ENCODE measurements around the gene BRF1. TPM values are rescaled to one million over a fixed set of nuclear protein-coding genes. Genes with fewer than 3 reads are reported as not detected.

Gene BRF1
- total RNA-seq, 1 experiment from 2014 or later, result 26.4 TPM

DNA sequence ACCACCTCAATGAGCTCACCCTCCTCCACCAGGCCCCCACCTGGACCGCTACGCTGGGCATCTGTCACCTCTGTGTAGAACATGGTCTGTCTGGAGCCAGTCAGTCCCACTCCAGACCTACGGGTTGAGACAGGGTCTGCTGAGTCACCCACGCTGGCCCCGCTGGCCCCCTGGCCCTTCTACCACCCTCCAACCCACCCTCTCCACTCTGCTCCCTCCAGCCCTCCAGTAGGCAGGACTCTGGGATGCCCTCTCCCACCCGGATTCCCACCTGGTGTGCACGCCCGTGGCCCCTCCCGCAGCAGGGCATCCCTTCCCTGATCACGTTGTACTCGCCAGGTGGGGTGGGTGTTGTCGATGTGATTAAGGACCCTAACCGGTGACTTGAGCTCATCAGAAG, 127.7 kb downstream of the BRF1 start (continued):
- no peak for TF ChIP-seq FOXJ3 (CRISPR knock-in tag; IDR thresholded peaks at IDR 0.05; ENCODE audit: borderline replicate concordance)
- no peak for TF ChIP-seq SP1 (CRISPR knock-in tag; conservative IDR thresholded peaks at IDR 0.05)
- TF ChIP-seq, protein P1, sequence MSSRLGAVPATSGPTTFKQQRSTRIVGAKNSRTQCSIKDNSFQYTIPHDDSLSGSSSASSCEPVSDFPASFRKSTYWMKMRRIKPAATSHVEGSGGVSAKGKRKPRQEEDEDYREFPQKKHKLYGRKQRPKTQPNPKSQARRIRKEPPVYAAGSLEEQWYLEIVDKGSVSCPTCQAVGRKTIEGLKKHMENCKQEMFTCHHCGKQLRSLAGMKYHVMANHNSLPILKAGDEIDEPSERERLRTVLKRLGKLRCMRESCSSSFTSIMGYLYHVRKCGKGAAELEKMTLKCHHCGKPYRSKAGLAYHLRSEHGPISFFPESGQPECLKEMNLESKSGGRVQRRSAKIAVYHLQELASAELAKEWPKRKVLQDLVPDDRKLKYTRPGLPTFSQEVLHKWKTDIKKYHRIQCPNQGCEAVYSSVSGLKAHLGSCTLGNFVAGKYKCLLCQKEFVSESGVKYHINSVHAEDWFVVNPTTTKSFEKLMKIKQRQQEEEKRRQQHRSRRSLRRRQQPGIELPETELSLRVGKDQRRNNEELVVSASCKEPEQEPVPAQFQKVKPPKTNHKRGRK (CRISPR knock-in tag; IDR thresholded peaks at IDR 0.05; ENCODE audit: borderline replicate concordance), result no peak
- TF ChIP-seq, protein P2, sequence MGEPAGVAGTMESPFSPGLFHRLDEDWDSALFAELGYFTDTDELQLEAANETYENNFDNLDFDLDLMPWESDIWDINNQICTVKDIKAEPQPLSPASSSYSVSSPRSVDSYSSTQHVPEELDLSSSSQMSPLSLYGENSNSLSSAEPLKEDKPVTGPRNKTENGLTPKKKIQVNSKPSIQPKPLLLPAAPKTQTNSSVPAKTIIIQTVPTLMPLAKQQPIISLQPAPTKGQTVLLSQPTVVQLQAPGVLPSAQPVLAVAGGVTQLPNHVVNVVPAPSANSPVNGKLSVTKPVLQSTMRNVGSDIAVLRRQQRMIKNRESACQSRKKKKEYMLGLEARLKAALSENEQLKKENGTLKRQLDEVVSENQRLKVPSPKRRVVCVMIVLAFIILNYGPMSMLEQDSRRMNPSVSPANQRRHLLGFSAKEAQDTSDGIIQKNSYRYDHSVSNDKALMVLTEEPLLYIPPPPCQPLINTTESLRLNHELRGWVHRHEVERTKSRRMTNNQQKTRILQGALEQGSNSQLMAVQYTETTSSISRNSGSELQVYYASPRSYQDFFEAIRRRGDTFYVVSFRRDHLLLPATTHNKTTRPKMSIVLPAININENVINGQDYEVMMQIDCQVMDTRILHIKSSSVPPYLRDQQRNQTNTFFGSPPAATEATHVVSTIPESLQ (CRISPR knock-in tag; IDR thresholded peaks at IDR 0.05), result no peak
- no peak for TF ChIP-seq NR3C1 (CRISPR knock-in tag; conservative IDR thresholded peaks at IDR 0.05; ENCODE audit: low read depth)
- TF ChIP-seq RORB (CRISPR knock-in tag; IDR thresholded peaks at IDR 0.05), result no peak
- TF ChIP-seq NFE2L1 (CRISPR knock-in tag; IDR thresholded peaks at IDR 0.05), result no peak
- no peak for TF ChIP-seq CBFB (CRISPR knock-in tag; IDR thresholded peaks at IDR 0.05; ENCODE audit: low read depth)
- no peak for TF ChIP-seq ETV6 (CRISPR knock-in tag; IDR thresholded peaks at IDR 0.05)

DNA sequence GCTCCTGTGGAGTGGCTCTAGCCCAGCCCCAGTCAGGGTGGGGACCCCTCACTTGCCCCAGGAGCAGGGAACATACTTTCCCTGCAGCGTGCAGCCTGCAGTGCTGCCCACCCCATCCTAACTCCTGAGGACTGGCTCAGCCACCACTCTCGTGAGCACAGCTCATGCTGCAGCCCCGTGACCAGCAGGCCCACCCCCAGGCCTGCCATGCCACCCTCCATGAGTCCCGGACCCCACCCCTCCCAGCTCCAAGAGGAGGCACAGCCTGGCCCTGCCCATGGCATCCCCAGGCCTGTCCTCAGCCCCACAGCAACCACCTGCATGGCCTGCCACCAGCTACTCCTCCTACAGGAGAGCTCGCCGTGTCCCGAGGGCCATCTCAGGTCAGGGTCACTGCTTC, 128.3 kb downstream of the BRF1 start:
- H3K27ac Mint-ChIP-seq, result no peak overlapping the region
- no peaks in the 10 kb centered on the region for H3K36me3 Mint-ChIP-seq
- H3K27me3 Mint-ChIP-seq (ENCODE audit: low read depth), result peaks cover 7% of the 10 kb centered on the region; the same call in 1 of the 2 replicates
- DNase-seq (ENCODE audit: low spot score) (no peak), ATAC-seq (no peak)
- ChIA-PET CTCF (interaction anchor here (6.6 to 7.4 kb wide), 2 partner anchors 10 to 82 kb away, joined by 36 to 107 read pairs; partner anchors contain the start of gene NUDT14), POLR2A (no interaction called here)
- no peaks in the 10 kb centered on the region for H3K4me1 Mint-ChIP-seq
- no peaks in the 10 kb centered on the region for H3K9me3 Mint-ChIP-seq
- no peak overlapping the region for H3K4me3 Mint-ChIP-seq
- TF ChIP-seq, protein P3, sequence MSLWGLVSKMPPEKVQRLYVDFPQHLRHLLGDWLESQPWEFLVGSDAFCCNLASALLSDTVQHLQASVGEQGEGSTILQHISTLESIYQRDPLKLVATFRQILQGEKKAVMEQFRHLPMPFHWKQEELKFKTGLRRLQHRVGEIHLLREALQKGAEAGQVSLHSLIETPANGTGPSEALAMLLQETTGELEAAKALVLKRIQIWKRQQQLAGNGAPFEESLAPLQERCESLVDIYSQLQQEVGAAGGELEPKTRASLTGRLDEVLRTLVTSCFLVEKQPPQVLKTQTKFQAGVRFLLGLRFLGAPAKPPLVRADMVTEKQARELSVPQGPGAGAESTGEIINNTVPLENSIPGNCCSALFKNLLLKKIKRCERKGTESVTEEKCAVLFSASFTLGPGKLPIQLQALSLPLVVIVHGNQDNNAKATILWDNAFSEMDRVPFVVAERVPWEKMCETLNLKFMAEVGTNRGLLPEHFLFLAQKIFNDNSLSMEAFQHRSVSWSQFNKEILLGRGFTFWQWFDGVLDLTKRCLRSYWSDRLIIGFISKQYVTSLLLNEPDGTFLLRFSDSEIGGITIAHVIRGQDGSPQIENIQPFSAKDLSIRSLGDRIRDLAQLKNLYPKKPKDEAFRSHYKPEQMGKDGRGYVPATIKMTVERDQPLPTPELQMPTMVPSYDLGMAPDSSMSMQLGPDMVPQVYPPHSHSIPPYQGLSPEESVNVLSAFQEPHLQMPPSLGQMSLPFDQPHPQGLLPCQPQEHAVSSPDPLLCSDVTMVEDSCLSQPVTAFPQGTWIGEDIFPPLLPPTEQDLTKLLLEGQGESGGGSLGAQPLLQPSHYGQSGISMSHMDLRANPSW (CRISPR knock-in tag; conservative IDR thresholded peaks at IDR 0.05; ENCODE audit: low read depth), result no peak
- TF ChIP-seq JAZF1 (CRISPR knock-in tag; IDR thresholded peaks at IDR 0.05), result no peak
- TF ChIP-seq HMGA2 (CRISPR knock-in tag; IDR thresholded peaks at IDR 0.05), result no peak
- TF ChIP-seq, protein P4, sequence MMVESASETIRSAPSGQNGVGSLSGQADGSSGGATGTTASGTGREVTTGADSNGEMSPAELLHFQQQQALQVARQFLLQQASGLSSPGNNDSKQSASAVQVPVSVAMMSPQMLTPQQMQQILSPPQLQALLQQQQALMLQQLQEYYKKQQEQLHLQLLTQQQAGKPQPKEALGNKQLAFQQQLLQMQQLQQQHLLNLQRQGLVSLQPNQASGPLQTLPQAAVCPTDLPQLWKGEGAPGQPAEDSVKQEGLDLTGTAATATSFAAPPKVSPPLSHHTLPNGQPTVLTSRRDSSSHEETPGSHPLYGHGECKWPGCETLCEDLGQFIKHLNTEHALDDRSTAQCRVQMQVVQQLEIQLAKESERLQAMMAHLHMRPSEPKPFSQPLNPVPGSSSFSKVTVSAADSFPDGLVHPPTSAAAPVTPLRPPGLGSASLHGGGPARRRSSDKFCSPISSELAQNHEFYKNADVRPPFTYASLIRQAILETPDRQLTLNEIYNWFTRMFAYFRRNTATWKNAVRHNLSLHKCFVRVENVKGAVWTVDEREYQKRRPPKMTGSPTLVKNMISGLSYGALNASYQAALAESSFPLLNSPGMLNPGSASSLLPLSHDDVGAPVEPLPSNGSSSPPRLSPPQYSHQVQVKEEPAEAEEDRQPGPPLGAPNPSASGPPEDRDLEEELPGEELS (CRISPR knock-in tag; IDR thresholded peaks at IDR 0.05), result no peak
- TF ChIP-seq, protein P5, sequence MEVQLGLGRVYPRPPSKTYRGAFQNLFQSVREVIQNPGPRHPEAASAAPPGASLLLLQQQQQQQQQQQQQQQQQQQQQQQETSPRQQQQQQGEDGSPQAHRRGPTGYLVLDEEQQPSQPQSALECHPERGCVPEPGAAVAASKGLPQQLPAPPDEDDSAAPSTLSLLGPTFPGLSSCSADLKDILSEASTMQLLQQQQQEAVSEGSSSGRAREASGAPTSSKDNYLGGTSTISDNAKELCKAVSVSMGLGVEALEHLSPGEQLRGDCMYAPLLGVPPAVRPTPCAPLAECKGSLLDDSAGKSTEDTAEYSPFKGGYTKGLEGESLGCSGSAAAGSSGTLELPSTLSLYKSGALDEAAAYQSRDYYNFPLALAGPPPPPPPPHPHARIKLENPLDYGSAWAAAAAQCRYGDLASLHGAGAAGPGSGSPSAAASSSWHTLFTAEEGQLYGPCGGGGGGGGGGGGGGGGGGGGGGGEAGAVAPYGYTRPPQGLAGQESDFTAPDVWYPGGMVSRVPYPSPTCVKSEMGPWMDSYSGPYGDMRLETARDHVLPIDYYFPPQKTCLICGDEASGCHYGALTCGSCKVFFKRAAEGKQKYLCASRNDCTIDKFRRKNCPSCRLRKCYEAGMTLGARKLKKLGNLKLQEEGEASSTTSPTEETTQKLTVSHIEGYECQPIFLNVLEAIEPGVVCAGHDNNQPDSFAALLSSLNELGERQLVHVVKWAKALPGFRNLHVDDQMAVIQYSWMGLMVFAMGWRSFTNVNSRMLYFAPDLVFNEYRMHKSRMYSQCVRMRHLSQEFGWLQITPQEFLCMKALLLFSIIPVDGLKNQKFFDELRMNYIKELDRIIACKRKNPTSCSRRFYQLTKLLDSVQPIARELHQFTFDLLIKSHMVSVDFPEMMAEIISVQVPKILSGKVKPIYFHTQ (CRISPR knock-in tag; IDR thresholded peaks at IDR 0.05), result no peak
- no peak for TF ChIP-seq GABPB1 (CRISPR knock-in tag; IDR thresholded peaks at IDR 0.05)
- TF ChIP-seq, protein P2 (CRISPR knock-in tag; IDR thresholded peaks at IDR 0.05), result no peak
- TF ChIP-seq, protein P6, sequence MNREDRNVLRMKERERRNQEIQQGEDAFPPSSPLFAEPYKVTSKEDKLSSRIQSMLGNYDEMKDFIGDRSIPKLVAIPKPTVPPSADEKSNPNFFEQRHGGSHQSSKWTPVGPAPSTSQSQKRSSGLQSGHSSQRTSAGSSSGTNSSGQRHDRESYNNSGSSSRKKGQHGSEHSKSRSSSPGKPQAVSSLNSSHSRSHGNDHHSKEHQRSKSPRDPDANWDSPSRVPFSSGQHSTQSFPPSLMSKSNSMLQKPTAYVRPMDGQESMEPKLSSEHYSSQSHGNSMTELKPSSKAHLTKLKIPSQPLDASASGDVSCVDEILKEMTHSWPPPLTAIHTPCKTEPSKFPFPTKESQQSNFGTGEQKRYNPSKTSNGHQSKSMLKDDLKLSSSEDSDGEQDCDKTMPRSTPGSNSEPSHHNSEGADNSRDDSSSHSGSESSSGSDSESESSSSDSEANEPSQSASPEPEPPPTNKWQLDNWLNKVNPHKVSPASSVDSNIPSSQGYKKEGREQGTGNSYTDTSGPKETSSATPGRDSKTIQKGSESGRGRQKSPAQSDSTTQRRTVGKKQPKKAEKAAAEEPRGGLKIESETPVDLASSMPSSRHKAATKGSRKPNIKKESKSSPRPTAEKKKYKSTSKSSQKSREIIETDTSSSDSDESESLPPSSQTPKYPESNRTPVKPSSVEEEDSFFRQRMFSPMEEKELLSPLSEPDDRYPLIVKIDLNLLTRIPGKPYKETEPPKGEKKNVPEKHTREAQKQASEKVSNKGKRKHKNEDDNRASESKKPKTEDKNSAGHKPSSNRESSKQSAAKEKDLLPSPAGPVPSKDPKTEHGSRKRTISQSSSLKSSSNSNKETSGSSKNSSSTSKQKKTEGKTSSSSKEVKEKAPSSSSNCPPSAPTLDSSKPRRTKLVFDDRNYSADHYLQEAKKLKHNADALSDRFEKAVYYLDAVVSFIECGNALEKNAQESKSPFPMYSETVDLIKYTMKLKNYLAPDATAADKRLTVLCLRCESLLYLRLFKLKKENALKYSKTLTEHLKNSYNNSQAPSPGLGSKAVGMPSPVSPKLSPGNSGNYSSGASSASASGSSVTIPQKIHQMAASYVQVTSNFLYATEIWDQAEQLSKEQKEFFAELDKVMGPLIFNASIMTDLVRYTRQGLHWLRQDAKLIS (CRISPR knock-in tag; IDR thresholded peaks at IDR 0.05; ENCODE audit: borderline replicate concordance), result no peak
- TF ChIP-seq, protein P7, sequence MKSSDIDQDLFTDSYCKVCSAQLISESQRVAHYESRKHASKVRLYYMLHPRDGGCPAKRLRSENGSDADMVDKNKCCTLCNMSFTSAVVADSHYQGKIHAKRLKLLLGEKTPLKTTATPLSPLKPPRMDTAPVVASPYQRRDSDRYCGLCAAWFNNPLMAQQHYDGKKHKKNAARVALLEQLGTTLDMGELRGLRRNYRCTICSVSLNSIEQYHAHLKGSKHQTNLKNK (CRISPR knock-in tag; IDR thresholded peaks at IDR 0.05), result no peak

Data from WTC11 (cell line).